Stimulated activated CD4-positive, alpha-beta T cell treated with anti-CD3 and anti-CD28 coated beads, Interleukin-15, amount 100 ng/mL, for 48 hours (primary cell): Measurements from ENCODE around the gene SLC19A1.

ENCODE experiments used
- DNase-seq, 2 donors: peaks; one replicate each; pipeline ENCODE4 v3.0.0-alpha.2; 2020; ENCODE audit warnings: low read depth in 2 of 2

SLC19A1 gene

DNA sequence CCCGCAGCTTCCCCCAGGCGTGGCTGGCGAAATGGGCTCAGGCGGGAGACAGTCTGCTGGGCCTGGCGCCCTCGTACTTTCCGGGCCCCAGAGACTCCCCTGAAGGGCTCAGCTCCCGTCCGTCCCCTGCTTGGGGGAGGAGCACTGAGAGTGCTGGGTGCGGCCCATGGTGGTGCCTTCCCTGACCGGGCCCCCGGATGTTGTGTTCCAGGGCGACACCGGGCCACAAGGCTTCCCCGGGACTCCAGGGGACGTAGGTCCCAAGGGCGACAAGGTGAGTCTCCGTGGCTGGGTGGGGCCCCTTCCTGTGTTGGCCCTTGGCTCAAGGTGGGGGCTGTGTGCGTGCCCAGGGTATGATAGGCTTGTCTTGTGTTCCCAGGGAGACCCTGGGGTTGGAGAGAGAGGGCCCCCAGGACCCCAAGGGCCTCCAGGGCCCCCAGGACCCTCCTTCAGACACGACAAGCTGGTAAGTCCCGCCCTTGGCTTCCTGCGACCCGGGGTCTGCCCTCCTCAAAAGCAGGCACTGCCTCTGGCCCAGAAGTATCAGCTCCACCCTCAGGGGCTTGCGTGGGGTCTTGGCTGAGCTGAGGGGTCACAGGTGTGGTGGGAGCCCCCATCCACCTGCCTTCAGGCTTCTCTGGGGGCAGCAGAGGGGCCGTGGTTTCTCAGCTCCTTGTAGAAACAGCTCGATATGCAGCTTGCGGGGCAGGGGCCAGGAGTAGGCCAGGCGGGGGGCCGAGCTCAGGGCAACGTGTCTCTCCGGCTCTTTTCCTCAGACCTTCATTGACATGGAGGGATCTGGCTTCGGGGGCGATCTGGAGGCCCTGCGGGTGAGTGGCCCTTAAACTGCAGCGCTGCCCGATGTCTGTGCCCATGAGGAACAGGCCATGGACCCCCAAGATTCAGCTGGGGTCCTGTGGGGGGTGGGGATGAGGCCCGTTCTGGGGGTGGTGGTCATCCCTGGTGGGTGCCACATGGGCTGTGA is 62.3 kb downstream of the SLC19A1 start:
- DNase-seq = no peak

DNA sequence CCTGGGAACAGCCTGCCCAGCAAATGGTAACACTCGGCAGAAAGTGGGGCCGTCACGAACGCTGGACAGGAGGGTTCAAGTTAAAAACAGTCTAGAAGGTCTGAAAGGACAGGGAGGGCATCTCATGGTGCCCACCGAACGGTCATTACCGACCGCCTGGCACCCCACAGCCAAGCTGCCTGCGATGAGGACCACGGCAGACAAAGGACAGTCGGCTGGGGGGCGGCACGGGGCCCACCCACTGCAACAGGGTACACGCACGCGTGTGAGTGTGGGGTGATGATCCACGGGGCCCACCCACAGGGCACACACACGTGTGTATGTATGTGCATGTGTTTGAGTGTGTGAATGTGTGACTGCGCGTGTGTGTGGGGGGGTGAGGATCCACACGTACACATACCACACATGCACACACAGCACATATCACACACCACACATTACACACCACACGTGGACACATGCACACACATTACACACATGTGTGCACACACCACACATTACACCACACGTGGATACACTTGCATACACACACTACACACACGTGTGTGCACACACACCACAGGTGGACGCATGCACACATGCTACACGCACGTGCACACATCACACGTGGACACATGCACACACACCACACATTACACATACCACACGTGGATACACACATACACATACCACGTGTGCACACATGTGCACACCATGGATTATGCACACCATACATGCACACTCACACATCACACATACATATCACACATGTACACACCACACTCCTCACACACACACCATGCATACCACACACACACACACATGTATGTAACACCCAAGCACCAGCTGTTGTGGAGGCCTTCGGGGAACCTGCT is 63.2 kb downstream of the SLC19A1 start:
- no peak for DNase-seq

DNA sequence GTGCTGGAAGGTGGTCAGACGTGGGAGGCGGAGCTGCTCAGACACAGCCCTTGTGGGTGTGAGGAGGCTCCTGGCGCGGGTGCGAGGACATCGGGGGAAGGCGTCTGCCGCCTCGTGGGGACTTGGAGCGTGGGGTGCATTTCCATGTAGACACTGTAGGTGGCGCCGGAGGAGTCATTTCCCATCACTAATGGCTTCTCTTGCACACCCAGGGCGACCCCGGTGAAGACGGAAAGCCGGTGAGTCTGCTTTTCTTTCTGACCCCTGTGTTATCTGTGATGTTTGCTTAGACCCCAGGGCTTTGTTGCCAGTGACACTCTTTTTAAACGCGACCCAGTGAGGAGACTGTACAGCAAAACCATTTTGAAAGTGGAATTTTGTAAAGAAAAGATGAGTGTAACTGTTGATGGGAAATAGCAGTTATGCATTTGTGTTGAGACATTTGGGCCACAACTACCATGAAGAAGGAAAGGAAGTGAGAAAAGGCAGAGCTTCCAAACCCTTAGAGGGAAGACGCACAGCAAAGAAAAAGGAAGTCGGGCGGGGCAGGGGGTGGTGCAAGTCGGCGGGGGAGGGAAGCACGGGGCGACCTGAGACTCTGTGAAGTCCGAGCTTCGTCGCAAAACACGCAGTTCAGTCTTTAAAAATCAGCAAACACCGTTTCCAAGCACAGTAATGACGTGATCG is 64.0 kb downstream of the SLC19A1 start:
- DNase-seq = peak; percentile 62 to 74

DNA sequence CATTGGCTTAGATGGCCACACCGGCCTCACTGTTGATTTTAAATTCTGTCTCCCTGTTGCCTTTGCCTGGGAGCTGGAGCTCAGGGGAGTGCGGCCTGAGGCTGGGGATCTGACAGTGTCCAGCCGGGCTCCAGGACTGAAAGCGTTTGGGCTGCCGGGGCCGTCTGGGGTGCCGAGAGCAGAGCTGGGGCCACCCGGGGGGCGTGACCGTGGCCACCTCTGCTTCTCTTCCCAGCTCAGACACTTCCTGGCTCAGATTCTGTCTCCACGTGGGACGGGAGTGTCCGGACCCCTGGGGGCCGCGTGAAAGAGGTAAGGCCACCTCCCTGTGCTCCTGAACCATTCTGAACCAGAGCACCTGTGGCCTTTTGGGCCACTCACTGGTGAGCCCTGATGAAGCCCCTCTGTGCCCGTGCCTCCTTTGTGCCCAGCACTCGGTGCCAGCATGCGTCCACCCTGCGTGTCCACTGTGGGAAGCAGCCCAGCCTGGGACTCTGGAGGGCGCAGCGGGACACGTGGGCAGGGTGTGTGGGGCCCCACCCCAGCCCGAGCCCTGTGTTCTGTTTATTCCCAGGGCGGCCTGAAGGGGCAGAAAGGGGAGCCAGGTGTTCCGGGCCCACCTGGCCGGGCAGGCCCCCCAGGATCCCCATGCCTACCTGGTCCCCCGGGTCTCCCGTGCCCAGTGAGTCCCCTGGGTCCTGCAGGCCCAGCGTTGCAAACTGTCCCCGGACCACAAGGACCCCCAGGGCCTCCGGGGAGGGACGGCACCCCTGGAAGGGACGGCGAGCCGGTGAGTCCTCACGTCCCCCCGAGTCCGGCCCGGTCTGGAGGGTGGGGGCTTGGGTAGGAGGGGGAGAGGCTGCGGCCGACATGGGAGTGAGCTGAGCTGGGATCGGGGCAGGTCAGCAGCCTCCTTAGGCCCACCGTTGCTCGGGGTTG is 64.8 kb downstream of the SLC19A1 start:
- no peak for DNase-seq

DNA sequence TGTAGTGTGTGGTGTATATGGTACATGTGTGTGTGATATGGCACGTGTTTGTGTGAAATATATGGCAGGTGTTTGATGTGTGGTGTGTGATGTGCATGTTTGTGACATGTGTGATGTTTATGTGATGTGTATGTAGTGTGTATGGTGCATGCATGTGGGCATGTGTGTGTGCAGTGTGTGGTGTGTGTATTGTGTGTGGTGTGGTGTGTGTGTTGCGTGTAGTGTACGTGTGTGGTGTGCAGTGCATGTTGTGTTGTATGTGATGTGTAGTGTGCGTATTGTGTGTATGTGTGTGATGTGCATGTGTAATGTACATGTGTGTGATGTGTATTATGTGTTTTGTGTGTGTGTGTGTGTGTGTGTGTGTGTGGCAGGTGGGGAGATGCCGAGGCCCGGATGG is 65.7 kb downstream of the SLC19A1 start:
- DNase-seq = no peak

DNA sequence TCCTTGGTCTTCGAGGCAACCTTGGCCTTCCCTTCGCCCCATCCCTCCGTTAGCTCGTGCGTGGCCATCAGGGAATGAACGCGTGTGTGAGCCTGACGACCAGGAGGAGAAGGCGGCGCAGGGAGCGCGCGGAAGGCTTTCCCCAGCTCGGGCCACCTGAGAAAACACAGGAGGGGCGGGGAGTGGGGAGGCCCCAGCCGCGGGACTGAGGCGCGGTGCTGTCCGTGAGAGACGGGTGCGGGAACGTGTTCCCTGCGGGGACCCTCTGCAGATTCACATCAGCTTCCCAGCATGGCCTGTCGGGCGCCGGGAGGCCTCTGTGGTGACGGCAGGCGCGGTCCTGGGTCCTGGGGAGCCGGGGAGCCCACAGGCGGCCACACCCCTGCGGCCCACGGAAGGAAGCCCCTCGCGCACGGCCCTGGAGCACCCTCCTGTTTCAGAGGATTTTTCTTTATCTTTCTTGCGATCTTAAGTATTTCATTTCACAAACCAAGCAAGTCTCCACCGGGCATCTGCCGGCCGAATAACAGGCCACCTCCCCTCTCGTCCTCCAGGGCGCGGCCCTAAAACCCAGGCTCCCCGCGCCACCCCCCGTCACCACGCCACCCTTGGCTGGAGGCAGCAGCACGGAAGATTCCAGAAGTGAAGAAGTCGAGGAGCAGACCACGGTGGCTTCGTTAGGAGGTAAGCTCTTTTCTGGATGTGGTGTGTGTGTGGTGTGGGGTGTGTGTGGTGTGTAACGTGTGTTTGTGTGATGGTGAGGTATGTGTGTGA is 66.3 kb downstream of the SLC19A1 start:
- no peak for DNase-seq

DNA sequence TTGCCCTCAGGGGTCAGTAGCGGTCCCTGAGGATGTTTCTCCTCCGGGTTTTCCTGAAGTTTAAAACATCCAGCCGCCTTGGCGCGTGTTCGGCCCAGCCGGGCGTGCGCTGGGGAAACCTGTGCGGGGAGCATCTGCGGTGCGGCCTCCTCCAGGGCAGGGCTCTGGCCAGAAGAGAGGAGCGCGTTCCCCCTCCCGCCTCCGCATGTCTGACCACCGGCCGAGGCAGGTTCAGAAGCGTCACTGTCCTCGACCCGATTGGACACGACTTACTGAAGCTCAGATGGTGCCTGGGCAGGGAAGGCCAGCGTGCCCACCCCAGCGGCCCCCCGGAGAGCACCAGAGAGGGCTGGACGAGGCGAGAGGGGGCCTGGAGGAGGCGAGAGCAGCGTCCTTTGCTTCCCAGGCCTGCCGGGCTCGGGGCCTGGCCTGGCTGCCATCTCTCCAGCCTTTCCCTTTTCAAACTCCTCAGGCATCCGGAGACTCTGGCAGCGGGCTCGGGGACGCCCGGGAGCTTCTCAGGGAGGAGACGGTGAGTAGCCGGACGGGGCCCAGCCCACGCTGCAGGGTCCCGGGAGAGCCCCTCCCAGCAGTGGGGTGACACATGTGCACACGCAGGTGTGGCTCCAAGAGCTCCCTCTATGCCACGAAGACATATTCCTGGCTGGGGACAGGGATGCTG is 67.1 kb downstream of the SLC19A1 start:
- no peak for DNase-seq

DNA sequence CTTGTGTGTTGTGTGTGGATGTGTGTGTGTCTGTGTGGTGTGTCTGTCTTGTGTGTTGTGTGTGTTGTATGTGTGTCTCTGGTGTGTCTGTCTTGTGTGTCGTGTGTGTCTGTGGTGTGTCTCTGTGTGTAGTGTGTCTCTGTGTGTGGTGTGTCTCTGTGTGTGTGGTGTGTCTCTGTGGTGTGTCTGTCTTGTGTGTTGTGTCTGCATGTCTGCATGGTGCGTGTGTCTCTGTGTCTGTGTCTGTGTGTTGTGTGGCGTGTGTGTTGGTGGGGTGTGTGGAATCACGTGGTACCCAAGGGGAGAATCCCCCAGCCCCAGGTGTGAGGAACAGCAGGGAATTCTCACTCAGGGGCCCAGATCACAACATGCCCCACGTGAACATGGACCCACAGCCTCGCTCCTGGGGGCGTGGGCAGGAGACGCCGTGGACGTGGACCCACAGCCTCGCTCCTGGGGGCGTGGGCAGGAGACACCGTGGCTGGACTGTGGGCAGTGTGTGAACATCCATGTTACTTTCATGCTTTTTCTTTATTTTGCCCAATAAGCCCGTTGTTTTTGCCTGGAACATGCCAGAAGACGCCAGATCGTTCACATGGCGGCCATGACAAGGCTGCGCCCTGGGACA is 67.8 kb downstream of the SLC19A1 start:
- no peak for DNase-seq

DNA sequence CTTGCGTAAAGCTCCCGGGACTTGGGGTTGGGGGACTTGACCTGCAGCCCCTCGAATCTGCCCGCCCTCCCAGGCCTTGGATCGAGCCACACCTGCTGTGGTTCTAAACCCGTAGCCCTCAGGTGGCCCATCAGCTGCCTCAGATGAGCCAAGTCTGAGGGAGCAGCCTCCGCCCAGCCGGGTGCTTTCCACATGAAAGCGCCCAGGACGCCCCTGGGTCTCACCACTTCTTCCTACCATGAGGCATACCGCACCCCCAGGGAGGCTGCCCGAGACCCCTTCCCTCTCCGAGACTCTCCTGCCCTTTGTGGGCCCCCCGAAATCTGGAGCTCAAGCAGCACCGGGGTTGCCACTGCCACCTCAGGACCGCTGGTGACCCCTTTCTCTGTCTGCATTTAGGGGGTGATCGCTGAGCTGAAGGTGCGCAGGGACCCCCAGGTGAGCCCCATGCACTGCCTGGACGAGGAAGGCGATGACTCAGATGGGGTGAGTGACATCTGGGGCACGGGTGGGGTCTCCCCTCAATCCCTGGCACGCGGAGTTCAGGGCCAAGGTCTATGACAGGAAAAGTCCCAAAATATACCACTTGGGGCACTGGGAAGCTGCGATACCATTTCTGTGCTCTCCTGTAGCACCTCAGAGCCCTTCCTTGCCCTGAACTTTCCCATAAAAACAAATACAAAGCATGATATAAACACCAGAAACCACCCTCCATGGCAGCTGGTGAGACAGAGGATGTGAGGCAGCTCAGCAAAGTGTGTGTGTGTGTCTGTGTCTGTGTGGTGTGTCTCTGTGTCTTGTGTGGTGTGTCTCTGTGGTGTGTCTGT is 68.5 kb downstream of the SLC19A1 start:
- no peak for DNase-seq

DNA sequence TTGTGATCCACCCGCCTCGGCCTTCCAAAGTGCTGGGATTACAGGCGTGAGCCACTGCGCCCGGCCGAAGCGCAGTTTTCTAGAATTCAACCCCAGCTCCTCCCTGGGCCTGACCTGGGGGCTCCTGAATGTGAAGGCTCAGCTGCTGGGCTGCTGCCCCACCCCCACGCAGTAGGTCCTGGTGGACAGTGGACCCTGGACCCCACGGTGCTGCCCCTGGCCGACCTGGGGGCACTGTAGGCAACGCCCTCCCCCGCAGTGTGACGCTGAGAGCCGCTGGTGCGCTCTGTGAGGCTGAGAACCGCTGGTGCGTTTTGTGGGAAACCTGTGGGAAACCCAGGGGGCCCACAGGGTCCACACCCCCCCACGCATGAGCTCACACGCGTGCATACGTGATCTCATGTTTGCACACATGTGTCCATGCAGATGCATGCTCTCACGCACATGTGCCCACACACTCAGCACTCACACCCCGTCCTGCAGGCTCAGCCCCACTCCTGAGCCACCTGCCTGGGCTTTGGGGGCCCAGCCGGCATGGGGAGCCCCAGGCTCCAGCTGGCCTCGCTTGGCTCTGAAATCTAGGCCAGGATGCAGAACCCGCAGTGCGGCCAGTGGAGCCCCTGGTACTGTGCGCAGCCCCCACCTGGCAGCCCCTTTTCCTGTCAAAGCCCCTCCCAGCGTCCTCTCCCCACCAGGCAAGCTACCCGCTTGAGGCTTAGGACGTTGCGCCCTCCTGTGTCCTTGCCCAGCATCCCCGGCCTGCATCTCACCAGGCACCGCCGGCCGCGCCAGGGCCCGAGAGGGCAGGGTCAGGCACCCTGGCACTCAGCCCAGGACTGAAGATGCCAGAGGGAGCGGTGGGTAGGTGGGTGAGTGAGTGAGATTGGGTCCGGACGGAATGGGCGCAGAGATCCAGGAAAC is 69.5 kb downstream of the SLC19A1 start:
- DNase-seq = no peak

DNA sequence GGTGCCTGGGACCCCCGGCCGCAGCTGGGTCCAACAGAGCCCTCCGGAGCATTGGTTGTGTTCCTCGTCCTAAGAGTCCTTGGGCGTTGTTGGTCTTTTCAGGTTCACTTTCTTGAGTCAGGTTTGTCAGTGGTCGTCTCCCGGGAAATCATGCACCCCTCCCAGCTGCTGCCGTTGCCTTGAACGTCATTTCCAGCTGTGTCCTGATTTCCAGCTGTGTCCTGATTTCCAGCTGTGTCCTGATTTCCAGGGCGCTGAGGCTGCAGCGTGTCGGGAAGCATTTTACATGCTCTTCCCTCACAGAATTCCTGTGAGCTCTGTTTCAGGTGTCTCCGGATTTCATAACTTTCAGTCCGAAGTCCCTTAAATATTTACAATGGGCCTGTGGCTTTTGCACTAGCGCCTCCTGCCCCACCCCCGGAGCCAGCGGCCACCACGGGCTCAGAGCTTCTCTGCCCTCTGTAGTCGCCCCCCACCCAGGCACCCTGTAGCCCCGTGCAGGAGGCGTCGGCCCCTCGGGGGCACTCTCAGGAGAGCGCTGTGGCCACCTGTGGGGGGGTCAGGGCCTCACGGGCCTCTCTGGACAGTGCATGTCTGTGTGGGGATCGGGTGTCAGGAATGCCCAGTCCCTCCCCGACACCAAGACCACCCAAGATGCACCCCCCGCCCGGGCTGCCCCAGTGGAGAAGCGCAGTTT is 70.6 kb downstream of the SLC19A1 start:
- no peak for DNase-seq

DNA sequence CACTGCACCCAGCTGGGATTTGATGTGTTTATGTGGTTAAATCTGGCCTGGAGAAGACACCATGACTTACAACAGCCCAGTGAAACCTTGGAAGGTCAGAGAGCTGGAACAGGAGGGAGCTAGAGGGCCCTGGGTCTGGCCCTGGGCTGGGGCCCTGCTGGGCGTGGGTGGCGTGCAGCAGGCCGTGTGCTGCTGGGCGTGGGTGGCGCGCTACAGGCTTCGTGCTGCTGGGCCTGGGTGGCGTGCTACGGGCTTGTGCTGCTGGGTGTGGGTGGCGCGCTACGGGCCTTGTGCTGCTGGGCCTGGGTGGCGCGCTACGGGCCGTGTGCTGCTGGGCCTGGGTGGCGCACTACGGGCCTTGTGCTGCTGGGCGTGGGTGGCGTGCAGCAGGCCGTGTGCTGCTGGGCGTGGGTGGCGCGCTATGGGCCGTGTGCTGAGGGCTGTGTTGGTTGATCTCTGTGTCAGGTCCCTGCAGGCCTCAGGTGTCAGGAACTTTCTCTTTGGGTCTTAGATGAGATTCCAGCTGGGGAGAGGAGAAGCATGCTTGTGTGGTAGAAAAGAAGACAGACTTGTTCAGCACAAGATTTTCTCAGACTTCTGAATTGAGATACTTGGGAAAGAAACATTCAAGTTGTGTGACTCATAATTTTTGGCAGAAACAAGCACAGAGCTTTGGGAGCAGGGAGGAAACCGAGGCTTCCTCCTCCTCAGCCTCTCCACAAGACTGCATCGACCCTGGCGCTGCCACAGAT is 71.3 kb downstream of the SLC19A1 start:
- DNase-seq = peak; percentile 21 to 38

DNA sequence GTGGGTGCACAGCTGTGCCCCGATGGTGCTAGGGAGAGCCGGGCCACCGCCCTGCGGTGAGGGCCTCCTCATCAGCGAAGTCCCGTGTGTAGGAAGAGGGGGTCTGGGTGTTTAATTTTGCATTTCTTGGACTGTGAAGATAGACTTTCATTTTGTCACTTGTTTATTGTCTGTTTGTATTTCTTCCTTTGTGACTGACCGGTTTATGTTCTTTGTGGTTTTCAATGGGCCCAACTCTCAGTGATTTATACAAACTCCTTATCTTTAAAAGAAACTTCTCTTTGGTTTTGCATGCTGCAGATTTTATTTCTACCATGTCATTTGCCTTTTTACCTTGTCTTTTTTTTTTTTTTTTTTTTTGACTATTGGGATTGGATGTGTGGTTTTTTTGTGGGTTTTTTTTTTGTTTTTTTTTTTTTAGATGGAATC is 72.1 kb downstream of the SLC19A1 start:
- DNase-seq = no peak

DNA sequence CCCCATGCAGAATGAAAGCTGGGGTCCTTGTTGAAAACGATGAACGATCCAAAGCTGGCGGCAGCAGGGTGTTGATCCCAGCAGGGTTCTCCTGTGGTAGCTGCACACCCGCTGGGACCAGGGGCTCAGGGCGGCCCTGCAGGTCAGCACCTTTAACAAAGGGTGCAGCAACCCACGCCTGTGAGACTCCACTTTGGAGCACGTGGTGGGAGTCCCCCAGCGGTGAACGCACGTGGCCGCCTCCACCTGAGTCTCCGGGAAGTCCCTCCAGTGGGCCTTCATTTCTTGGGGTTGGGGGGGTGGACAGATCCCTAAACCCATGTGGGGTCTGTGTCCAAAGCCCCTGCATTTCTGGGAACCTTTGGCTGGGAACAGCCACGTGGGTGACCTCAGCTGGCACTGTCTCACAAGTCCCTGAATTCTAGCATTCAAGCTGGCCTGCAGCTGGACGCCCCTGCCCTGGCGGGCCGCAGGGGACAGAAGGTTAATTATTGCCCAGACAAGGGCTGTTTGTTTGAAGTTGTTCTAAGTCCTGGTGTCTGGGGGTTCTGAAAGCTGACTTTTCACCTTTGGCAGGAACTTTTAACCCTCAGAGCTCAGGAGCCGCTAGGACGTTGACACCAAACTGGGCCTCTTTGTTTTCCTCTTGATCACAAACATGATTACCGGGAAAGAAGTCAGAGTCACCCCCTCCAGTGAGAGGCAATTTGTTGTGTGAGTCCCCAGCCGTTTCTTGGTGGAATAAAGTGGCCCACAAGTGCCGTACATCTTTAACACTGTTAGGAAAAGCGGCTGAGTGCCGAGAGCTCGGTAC is 72.8 kb downstream of the SLC19A1 start:
- no peak for DNase-seq

DNA sequence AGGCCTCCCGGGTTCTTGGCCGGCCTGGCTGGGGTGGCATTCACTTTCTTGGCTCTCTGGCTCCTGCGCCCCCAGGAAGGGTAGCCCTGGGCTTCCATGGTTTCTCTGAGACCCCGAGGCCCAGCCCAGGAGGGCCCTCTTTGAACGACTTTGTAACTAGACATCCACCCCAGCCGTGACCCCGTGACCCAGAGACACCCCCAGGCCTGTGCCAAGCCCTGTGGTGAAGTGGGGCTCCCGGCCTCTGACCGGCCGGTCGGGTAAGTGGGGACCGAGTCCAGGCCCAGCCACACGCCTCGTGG is 73.3 kb downstream of the SLC19A1 start:
- DNase-seq = no peak
